Dermis blood vessel endothelial cell (primary cell): ENCODE results near the gene RAPGEF3. TPM values are rescaled to one million over a fixed set of nuclear protein-coding genes. Genes with fewer than 3 reads are reported as not detected.

Experiments used
- total RNA-seq: library from RNA; depleted of rRNA; stranded (reverse); fragments of >200 nt; gene quantifications from 2 replicates; pipeline ENCODE4 v1.2.3, GENCODE V29; 2014

The RAPGEF3 gene
- total RNA-seq, 1 donor from 2014 or later, result 106 TPM

Other genes with a start within 250 kb of the RAPGEF3 start
- 11.6 and 21.4 TPM in 2 replicates for gene RPAP3, start 52.9 kb downstream of the RAPGEF3 start, total RNA-seq
- 0.05 TPM in 1 of 2 replicates, not detected in the other for gene ENDOU, start 33.4 kb downstream of the RAPGEF3 start, total RNA-seq
- gene SLC48A1, start 14.4 kb upstream of the RAPGEF3 start, total RNA-seq, result 19.2 and 22.1 TPM in 2 replicates
- 55.0 and 75.4 TPM in 2 replicates for gene HDAC7, start 61.0 kb upstream of the RAPGEF3 start, total RNA-seq
- gene VDR, start 146.1 kb upstream of the RAPGEF3 start, total RNA-seq, result under 0.01 and 0.47 TPM in 2 replicates
- gene TMEM106C, start 204.7 kb upstream of the RAPGEF3 start, total RNA-seq, result 74.4 and 84.6 TPM in 2 replicates
- gene COL2A1, start 245.6 kb upstream of the RAPGEF3 start, total RNA-seq, result not detected in 2 replicates